ENCODE measurements around the gene LSR. TPM values are rescaled to one million over a fixed set of nuclear protein-coding genes. Genes with fewer than 3 reads are reported as not detected.

Gene LSR
- polyA plus RNA-seq, 6 donors from 2014 or later, result 11.7 to 46.3 (median 34.8) TPM

GRCh38 chr19:35314858-35315470, 66.2 kb downstream of the LSR start:
- H3K27ac Mint-ChIP-seq, result peak overlapping the region in 2 of 6 donors; percentile 68 to 95
- H3K36me3 Mint-ChIP-seq, result no peaks in the 10 kb centered on the region
- no peak for ATAC-seq (ENCODE audit: low read depth in 2 of 2)
- peaks cover 51 to 87% (median 73%) of the 10 kb centered on the region in 3 donors for H3K4me1 Mint-ChIP-seq
- DNase-seq, result no peak
- peak overlapping the region in 3 of 8 donors; percentile 6 to 37 (median 20) for H3K4me3 Mint-ChIP-seq
- H3K9me3 Mint-ChIP-seq, result no peaks in the 10 kb centered on the region
- H3K27me3 Mint-ChIP-seq, result no peaks in the 10 kb centered on the region

- Mint-ChIP-seq H3K27me3 (no peaks in the 10 kb centered on the region), H3K4me3 (peak overlapping the region in 3 of 8 donors; percentile 23 to 74 (median 68)), H3K9me3 (no peaks in the 10 kb centered on the region), H3K4me1 (peaks cover 54 to 88% (median 75%) of the 10 kb centered on the region in 3 donors), H3K36me3 (no peaks in the 10 kb centered on the region), H3K27ac (peak overlapping the region in 4 of 6 donors; percentile 14 to 95 (median 72))
- DNase-seq, result no peak
- ATAC-seq (ENCODE audit: low read depth in 2 of 2), result no peak
These were observed 67.1 kb downstream of the LSR start for GRCh38 chr19:35315883-35316282.

GRCh38 chr19:35316560-35316959, 67.8 kb downstream of the LSR start:
- Mint-ChIP-seq H3K27ac (peak overlapping the region; percentile 90 to 99 (median 95)), H3K9me3 (no peaks in the 10 kb centered on the region), H3K36me3 (no peaks in the 10 kb centered on the region), H3K4me3 (peak overlapping the region; percentile 35 to 89 (median 70)), H3K4me1 (peaks cover 55 to 92% (median 79%) of the 10 kb centered on the region in 3 donors), H3K27me3 (no peaks in the 10 kb centered on the region)
- DNase-seq (no peak), ATAC-seq (ENCODE audit: low read depth in 2 of 2) (peak; percentile 48 to 53)

Other genes starting within 250 kb of the LSR start
- 10 to 100 TPM; 10.4 to 29.3 (median 12.3) TPM for gene GRAMD1A, start 248.7 kb upstream of the LSR start, polyA plus RNA-seq (ENCODE audit: low read depth in 6 of 6)
- under 1 TPM in 4 of 6 donors, not detected in 2; 0.06 to 0.36 (median 0.28) TPM for gene SCN1B, start 218.5 kb upstream of the LSR start, polyA plus RNA-seq (ENCODE audit: low read depth in 6 of 6)
- gene HPN, start 207.3 kb upstream of the LSR start, polyA plus RNA-seq (ENCODE audit: low read depth in 6 of 6), result not detected
- gene FXYD3, start 133.2 kb upstream of the LSR start, polyA plus RNA-seq (ENCODE audit: low read depth in 6 of 6), result not detected
- gene LGI4, start 113.9 kb upstream of the LSR start, polyA plus RNA-seq (ENCODE audit: low read depth in 6 of 6), result not detected
- gene FXYD1, start 110.2 kb upstream of the LSR start, polyA plus RNA-seq (ENCODE audit: low read depth in 6 of 6), result 1 to 10 TPM; 1.0 to 2.7 (median 1.2) TPM
- 1 to 10 TPM; 2.0 to 4.5 (median 3.4) TPM for gene FXYD7, start 105.7 kb upstream of the LSR start, polyA plus RNA-seq (ENCODE audit: low read depth in 6 of 6)
- 100 to 1,000 TPM; 290 to 440 (median 351) TPM for gene FXYD5, start 94.3 kb upstream of the LSR start, polyA plus RNA-seq (ENCODE audit: low read depth in 6 of 6)
- gene FAM187B, start 20.3 kb upstream of the LSR start, polyA plus RNA-seq (ENCODE audit: low read depth in 6 of 6), result not detected
- gene USF2, start 20.0 kb downstream of the LSR start, polyA plus RNA-seq (ENCODE audit: low read depth in 6 of 6), result 10 to 100 TPM in 4 of 6 donors, 1 to 10 TPM in 2; 1.9 to 15.5 (median 10.4) TPM
- gene HAMP, start 33.5 kb downstream of the LSR start, polyA plus RNA-seq (ENCODE audit: low read depth in 6 of 6), result under 1 TPM in 1 of 6 donors, not detected in 5; 0.12 TPM
- gene MAG, start 43.2 kb downstream of the LSR start, polyA plus RNA-seq (ENCODE audit: low read depth in 6 of 6), result under 1 TPM in 4 of 6 donors, not detected in 2; 0.12 to 0.41 (median 0.29) TPM
- 100 to 1,000 TPM; 364 to 971 (median 552) TPM for gene CD22, start 80.2 kb downstream of the LSR start, polyA plus RNA-seq (ENCODE audit: low read depth in 6 of 6)
- 1 to 10 TPM in 2 of 6 donors, under 1 TPM in 4; 0.14 to 1.9 (median 0.75) TPM for gene FFAR1, start 98.9 kb downstream of the LSR start, polyA plus RNA-seq (ENCODE audit: low read depth in 6 of 6)
- gene FFAR3, start 109.5 kb downstream of the LSR start, polyA plus RNA-seq (ENCODE audit: low read depth in 6 of 6), result under 1 TPM in 1 of 6 donors, not detected in 5; 0.17 TPM
- gene GPR42, start 122.1 kb downstream of the LSR start, polyA plus RNA-seq (ENCODE audit: low read depth in 6 of 6), result not detected
- gene FFAR2, start 199.3 kb downstream of the LSR start, polyA plus RNA-seq (ENCODE audit: low read depth in 6 of 6), result not detected
- not detected for gene KRTDAP, start 241.5 kb downstream of the LSR start, polyA plus RNA-seq (ENCODE audit: low read depth in 6 of 6)